GM12891 (cell line): ENCODE results near the gene CCL2.

ENCODE experiments used
- POLR2A ChIP-seq: IDR thresholded peaks from 2 replicates; pipeline ENCODE4 v1.6.1; 2011; ENCODE audit warnings: low read depth, low read length, control low read depth
- POLR2AphosphoS5 ChIP-seq: IDR thresholded peaks from 2 replicates; pipeline ENCODE4 v1.6.1; 2011; ENCODE audit warnings: low read depth, low read length, control low read depth
- SPI1 ChIP-seq: IDR thresholded peaks from 2 replicates; pipeline ENCODE4 v1.6.1; 2011; ENCODE audit warnings: low read depth, low read length, control low read depth
- TAF1 ChIP-seq: IDR thresholded peaks from 2 replicates; pipeline ENCODE4 v1.6.1; 2011; ENCODE audit warnings: low read depth, low read length, control low read depth

GRCh38 chr17:34283571-34283970, 28.5 kb downstream of the CCL2 start:
- TF ChIP-seq POLR2A (no peak), POLR2AphosphoS5 (no peak), TAF1 (no peak), SPI1 (no peak)
